Transverse colon (tissue), 4 donors: ENCODE data around the gene KRTAP2-4.

Source experiments
- CTCF ChIP-seq, 5 experiments: fragments of 200-600 bp in 3 of 5; fragments of 450-650 bp in 2 of 5; sonication (generic) in 3 of 5; IDR thresholded peaks; 1 replicate in 2 of 5; 2 replicates in 3 of 5; pipeline ENCODE4 v1.5.1; 2016 to 2017; ENCODE audit warnings: antibody characterized with exemption in 5 of 5, inconsistent platforms in 3 of 5, mild to moderate bottlenecking in 2 of 5, moderate library complexity in 1 of 5
- POLR2A ChIP-seq: fragments of 450-650 bp; IDR thresholded peaks from one replicate; pipeline ENCODE4 v1.6.1; 2016; ENCODE audit warnings: antibody characterized with exemption, mild to moderate bottlenecking, moderate library complexity
- POLR2AphosphoS5 ChIP-seq, 3 donors: sonication (generic); formaldehyde crosslinking; IDR thresholded peaks; one replicate each; pipeline ENCODE4 v1.6.1; 2016; ENCODE audit warnings: antibody characterized with exemption in 3 of 3

GRCh38 chr17:41063449-41063848 lies 2.2 kb downstream of the KRTAP2-4 start:
- TF ChIP-seq CTCF (IDR thresholded peaks at IDR 0.05), result no peak
- TF ChIP-seq POLR2AphosphoS5 (IDR thresholded peaks at IDR 0.05), result no peak
- no peak for TF ChIP-seq POLR2A
